ENCODE measurements around the gene EEF1E1.

Gene EEF1E1

GRCh38 chr6:8082572-8082953, 19.8 kb downstream of the EEF1E1 start:
- no peak for TF ChIP-seq CTCF (IDR thresholded peaks at IDR 0.05; ENCODE audit: insufficient read depth, low read depth, low read length, missing control alignments)
- no peak for DNase-seq (ENCODE audit: low read depth)

GRCh38 chr6:8080362-8081151, 21.8 kb downstream of the EEF1E1 start:
- no peak for TF ChIP-seq CTCF (IDR thresholded peaks at IDR 0.05; ENCODE audit: insufficient read depth, low read depth, low read length, missing control alignments)
- H3K4me3 ChIP-seq (ENCODE audit: low read length): no peak overlapping the region
- peak; percentile 82 for DNase-seq (ENCODE audit: low read depth)

More at GRCh38 chr6:8082572-8082953, 19.8 kb downstream of the EEF1E1 start:
- H3K4me3 ChIP-seq (ENCODE audit: low read length): no peak overlapping the region

- no peak for TF ChIP-seq CTCF (IDR thresholded peaks at IDR 0.05; ENCODE audit: insufficient read depth, low read depth, low read length, missing control alignments)
- no peak overlapping the region for H3K4me3 ChIP-seq (ENCODE audit: low read length)
- no peak for DNase-seq (ENCODE audit: low read depth)
Observed at GRCh38 chr6:8079126-8079525, 23.2 kb downstream of the EEF1E1 start.

GRCh38 chr6:8077991-8078390, 24.4 kb downstream of the EEF1E1 start:
- no peak for DNase-seq (ENCODE audit: low read depth)
- TF ChIP-seq CTCF (IDR thresholded peaks at IDR 0.05; ENCODE audit: insufficient read depth, low read depth, low read length, missing control alignments): no peak
- H3K4me3 ChIP-seq (ENCODE audit: low read length): no peak overlapping the region

GRCh38 chr6:8075704-8076103, 26.6 kb downstream of the EEF1E1 start:
- DNase-seq (ENCODE audit: low read depth): no peak
- no peak overlapping the region for H3K4me3 ChIP-seq (ENCODE audit: low read length)
- no peak for TF ChIP-seq CTCF (IDR thresholded peaks at IDR 0.05; ENCODE audit: insufficient read depth, low read depth, low read length, missing control alignments)

DNA sequence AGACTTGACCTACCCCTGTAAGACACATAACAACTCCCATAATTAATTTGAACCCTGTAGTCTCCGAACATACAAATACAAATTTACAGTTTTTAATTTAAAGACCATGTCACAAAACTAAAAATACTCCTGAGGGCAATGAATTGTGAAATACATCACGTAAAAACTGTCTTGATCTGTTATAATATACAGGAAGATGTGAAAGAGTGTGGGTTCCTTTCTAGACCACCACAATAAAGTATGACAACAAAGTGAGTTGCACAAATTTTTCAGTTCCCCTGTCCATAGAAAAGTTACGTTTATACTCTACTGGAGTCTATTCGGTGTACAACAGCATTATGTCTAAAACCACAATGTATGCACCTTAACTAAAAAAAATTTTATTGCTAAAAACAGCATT, 27.2 kb downstream of the EEF1E1 start:
- no peak for TF ChIP-seq CTCF (IDR thresholded peaks at IDR 0.05; ENCODE audit: insufficient read depth, low read depth, low read length, missing control alignments)
- H3K4me3 ChIP-seq (ENCODE audit: low read length): no peak overlapping the region
- DNase-seq (ENCODE audit: low read depth): no peak

GRCh38 chr6:8074213-8074612, 28.1 kb downstream of the EEF1E1 start:
- H3K4me3 ChIP-seq (ENCODE audit: low read length): no peak overlapping the region
- DNase-seq (ENCODE audit: low read depth): no peak
- no peak for TF ChIP-seq CTCF (IDR thresholded peaks at IDR 0.05; ENCODE audit: insufficient read depth, low read depth, low read length, missing control alignments)

All from epithelial cell of esophagus (primary cell).